Left lung (tissue), 10 donors: Measurements from ENCODE around the gene CCL23. TPM values are rescaled to one million over a fixed set of nuclear protein-coding genes. Genes with fewer than 3 reads are reported as not detected.
"Not testable (repeated sequence)": the region's sequence is repeated elsewhere in the genome, so short reads cannot be mapped to it uniquely, and the experiment has no call there.

ENCODE experiments used
- ATAC-seq: fragments of 200-7000 bp; cut with Tn5 transposase; one replicate; pipeline ENCODE4 v1.9.1; 2020; ENCODE audit warnings: moderate library complexity
- DNase-seq, 4 donors: peaks; one replicate each; pipeline ENCODE4 v3.0.0-alpha.2; 2013 to 2020
- H3K27ac ChIP-seq, 2 donors: fragments of 200-600 bp; sonication (generic) in 1 of 2; one replicate each; pipeline versions ENCODE4 v1.5.0 to v1.8.0; 2020 to 2021
- H3K27me3 ChIP-seq, 2 donors: fragments of 200-600 bp; sonication (generic) in 1 of 2; one replicate each; pipeline versions ENCODE4 v1.5.0 to v1.8.0; 2020 to 2021
- H3K36me3 ChIP-seq, 2 donors: fragments of 200-600 bp; sonication (generic) in 1 of 2; one replicate each; pipeline versions ENCODE4 v1.5.0 to v1.8.0; 2020 to 2021
- H3K4me1 ChIP-seq, 2 donors: fragments of 200-600 bp; one replicate each; pipeline ENCODE4 v1.8.0; 2021
- H3K4me3 ChIP-seq, 2 donors: fragments of 200-600 bp; sonication (generic) in 1 of 2; one replicate each; pipeline versions ENCODE4 v1.5.0 to v1.8.0; 2020 to 2021; ENCODE audit warnings: mild to moderate bottlenecking in 1 of 2
- H3K9me3 ChIP-seq, 2 donors: fragments of 200-600 bp; sonication (generic) in 1 of 2; one replicate each; pipeline versions ENCODE4 v1.5.0 to v1.8.0; 2020 to 2021
- intact Hi-C, 2 donors: fragments of 100-400 bp; cut with DNase I; formaldehyde crosslinking; loops; one replicate each; pipeline versions ENCODE4 v1.11.2 to v1.14.2; 2022
- polyA plus RNA-seq, 6 donors: library from polyadenylated mRNA; unstranded; fragments of 120-200 nt; gene quantifications; one replicate each; pipeline ENCODE4 v1.2.1, GENCODE V29; 2013; ENCODE audit not compliant: insufficient read length in 6 of 6
- total RNA-seq, 2 donors: library from RNA; stranded (reverse); fragmentation: NEBNext Ultra II Directional; extraction: Animal tissue kit (Norgen Biotek cat#: 25700); gene quantifications; one replicate each; pipeline ENCODE4 v1.2.1, GENCODE V29; 2021
- TF ChIP-seq, protein P1 (sequence below), 2 donors: fragments of 200-600 bp; sonication (generic) in 1 of 2; IDR thresholded peaks; one replicate each; pipeline versions ENCODE4 v1.5.0 to v1.8.0; 2021; ENCODE audit warnings: antibody characterized with exemption in 2 of 2
- donor health status: DM: no; HTN: yes; CAD: no.
- donor health status: DM: no; HTN: no; CAD: no.

CCL23 gene
- total and polyA plus RNA-seq, 8 donors, result 0.32 to 9.3 (median 0.49) TPM; not detected in 2

DNA sequence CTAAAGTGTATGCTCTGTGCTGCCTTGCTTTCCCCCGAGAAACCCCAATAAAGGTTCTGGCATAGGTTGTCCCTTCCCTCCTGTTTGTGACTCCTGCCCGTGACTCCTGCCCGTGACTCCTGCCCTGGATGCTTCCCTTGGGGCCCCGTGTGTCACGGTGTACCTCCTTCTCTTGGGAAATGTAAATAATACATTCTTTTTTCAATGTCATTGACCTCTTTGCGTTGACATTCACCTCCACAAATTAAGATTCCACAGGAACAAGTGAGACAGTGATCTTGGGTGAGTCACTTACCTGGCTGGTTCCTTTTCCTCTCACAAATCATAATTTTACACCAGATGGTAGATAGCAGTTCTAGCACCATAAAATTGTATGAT is 17.1 kb downstream of the CCL23 start:
- DNase-seq (no peak), ATAC-seq (no peak)
- no peak overlapping the region for H3K27ac ChIP-seq
- no peaks in the 10 kb centered on the region for H3K4me1 ChIP-seq
- no peaks in the 10 kb centered on the region for H3K27me3 ChIP-seq
- no peaks in the 10 kb centered on the region for H3K36me3 ChIP-seq
- TF ChIP-seq, protein P1, sequence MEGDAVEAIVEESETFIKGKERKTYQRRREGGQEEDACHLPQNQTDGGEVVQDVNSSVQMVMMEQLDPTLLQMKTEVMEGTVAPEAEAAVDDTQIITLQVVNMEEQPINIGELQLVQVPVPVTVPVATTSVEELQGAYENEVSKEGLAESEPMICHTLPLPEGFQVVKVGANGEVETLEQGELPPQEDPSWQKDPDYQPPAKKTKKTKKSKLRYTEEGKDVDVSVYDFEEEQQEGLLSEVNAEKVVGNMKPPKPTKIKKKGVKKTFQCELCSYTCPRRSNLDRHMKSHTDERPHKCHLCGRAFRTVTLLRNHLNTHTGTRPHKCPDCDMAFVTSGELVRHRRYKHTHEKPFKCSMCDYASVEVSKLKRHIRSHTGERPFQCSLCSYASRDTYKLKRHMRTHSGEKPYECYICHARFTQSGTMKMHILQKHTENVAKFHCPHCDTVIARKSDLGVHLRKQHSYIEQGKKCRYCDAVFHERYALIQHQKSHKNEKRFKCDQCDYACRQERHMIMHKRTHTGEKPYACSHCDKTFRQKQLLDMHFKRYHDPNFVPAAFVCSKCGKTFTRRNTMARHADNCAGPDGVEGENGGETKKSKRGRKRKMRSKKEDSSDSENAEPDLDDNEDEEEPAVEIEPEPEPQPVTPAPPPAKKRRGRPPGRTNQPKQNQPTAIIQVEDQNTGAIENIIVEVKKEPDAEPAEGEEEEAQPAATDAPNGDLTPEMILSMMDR (IDR thresholded peaks at IDR 0.05), result no peak
- no peaks in the 10 kb centered on the region for H3K9me3 ChIP-seq
- intact Hi-C loops, result no loop called here
- H3K4me3 ChIP-seq, result no peak overlapping the region

GRCh38 chr17:35998756-35999155 is 19.0 kb downstream of the CCL23 start:
- Histone ChIP-seq H3K4me1 (no peaks in the 10 kb centered on the region), H3K4me3 (no peak overlapping the region), H3K36me3 (no peaks in the 10 kb centered on the region), H3K27ac (no peak overlapping the region), H3K27me3 (no peaks in the 10 kb centered on the region), H3K9me3 (peaks cover 0 to 3% of the 10 kb centered on the region in 2 donors)
- TF ChIP-seq, protein P1 (IDR thresholded peaks at IDR 0.05), result no peak
- DNase-seq (no peak), ATAC-seq (no peak)
- intact Hi-C loops, result no loop called here

GRCh38 chr17:35998018-35998545 is 19.7 kb downstream of the CCL23 start:
- no peak for DNase-seq
- H3K27ac ChIP-seq, result no peak overlapping the region
- TF ChIP-seq, protein P1 (IDR thresholded peaks at IDR 0.05), result no peak
- no peaks in the 10 kb centered on the region for H3K4me1 ChIP-seq
- ATAC-seq, result no peak
- no peaks in the 10 kb centered on the region for H3K36me3 ChIP-seq
- H3K27me3 ChIP-seq, result no peaks in the 10 kb centered on the region
- intact Hi-C loops, result no loop called here
- no peak overlapping the region for H3K4me3 ChIP-seq
- peaks cover 0 to 3% of the 10 kb centered on the region in 2 donors for H3K9me3 ChIP-seq

- intact Hi-C loops, H3K4me1 ChIP-seq, ATAC-seq, DNase-seq, H3K27me3 ChIP-seq, H3K27ac ChIP-seq, H3K9me3 ChIP-seq, H3K36me3 ChIP-seq, H3K4me3 ChIP-seq: not testable (repeated sequence)
These were observed 22.4 kb downstream of the CCL23 start for GRCh38 chr17:35995346-35995745.

- TF ChIP-seq, protein P1 (IDR thresholded peaks at IDR 0.05), result no peak
- intact Hi-C loops, result no loop called here
These were observed 26.7 kb downstream of the CCL23 start for GRCh38 chr17:35991075-35991474.

GRCh38 chr17:35988164-35988563 is 29.6 kb downstream of the CCL23 start:
- no peak for ATAC-seq

More at GRCh38 chr17:35991075-35991474, 26.7 kb downstream of the CCL23 start:
- Histone ChIP-seq H3K4me3 (no peak overlapping the region), H3K27ac (no peak overlapping the region), H3K4me1 (no peaks in the 10 kb centered on the region), H3K36me3 (no peaks in the 10 kb centered on the region), H3K27me3 (no peaks in the 10 kb centered on the region), H3K9me3 (peaks cover 0 to 3% of the 10 kb centered on the region in 2 donors)
- DNase-seq, result no peak
- ATAC-seq, result no peak

More at GRCh38 chr17:35988164-35988563, 29.6 kb downstream of the CCL23 start:
- intact Hi-C loops, result no loop called here
- Histone ChIP-seq H3K9me3 (no peaks in the 10 kb centered on the region), H3K27ac (no peak overlapping the region), H3K4me3 (no peak overlapping the region), H3K4me1 (no peaks in the 10 kb centered on the region), H3K36me3 (no peaks in the 10 kb centered on the region), H3K27me3 (no peaks in the 10 kb centered on the region)
- no peak for DNase-seq
- TF ChIP-seq, protein P1 (IDR thresholded peaks at IDR 0.05), result no peak
